ENCODE measurements around the gene TLR7. TPM values are rescaled to one million over a fixed set of nuclear protein-coding genes. Genes with fewer than 3 reads are reported as not detected.

TLR7 gene
- total and polyA plus RNA-seq, 10 of the 15 experiments (the other 5 are each of a cell fraction or from before 2014, with no cell fraction given): 12.0 to 44.4 (median 22.6) TPM

DNA sequence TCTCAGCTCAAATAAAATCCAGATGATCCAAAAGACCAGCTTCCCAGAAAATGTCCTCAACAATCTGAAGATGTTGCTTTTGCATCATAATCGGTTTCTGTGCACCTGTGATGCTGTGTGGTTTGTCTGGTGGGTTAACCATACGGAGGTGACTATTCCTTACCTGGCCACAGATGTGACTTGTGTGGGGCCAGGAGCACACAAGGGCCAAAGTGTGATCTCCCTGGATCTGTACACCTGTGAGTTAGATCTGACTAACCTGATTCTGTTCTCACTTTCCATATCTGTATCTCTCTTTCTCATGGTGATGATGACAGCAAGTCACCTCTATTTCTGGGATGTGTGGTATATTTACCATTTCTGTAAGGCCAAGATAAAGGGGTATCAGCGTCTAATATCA is 20.9 kb downstream of the TLR7 start:
- H3K36me3 ChIP-seq (ENCODE audit: control insufficient read depth in 2 of 2, insufficient read depth in 2 of 2, low read length in 1 of 2): peaks cover 2 to 17% of the 10 kb centered on the region in 2 experiments
- 27% methylated on average over 3 of the region's 3 CpGs for WGBS (ENCODE audit: insufficient coverage, insufficient replicate concordance, low lambda C conversion rate, missing lambda C conversion rate)
- H3K4me2 ChIP-seq (ENCODE audit: control insufficient read depth, insufficient read depth): no peak overlapping the region
- TSS peak; percentile 22 for BruUV-seq (replicated peaks)
- TF ChIP-seq ASH2L (IDR thresholded peaks at IDR 0.05; ENCODE audit: borderline replicate concordance, low read depth): no peak
- TF ChIP-seq TCF7 (IDR thresholded peaks at IDR 0.05; ENCODE audit: borderline replicate concordance): no peak
- TF ChIP-seq ETV6 (conservative IDR thresholded peaks at IDR 0.05 in 1 of 2, IDR thresholded peaks at IDR 0.05 in 1 of 2; ENCODE audit: borderline replicate concordance in 1 of 2, low read depth in 1 of 2): no peak
- TF ChIP-seq, protein P1, sequence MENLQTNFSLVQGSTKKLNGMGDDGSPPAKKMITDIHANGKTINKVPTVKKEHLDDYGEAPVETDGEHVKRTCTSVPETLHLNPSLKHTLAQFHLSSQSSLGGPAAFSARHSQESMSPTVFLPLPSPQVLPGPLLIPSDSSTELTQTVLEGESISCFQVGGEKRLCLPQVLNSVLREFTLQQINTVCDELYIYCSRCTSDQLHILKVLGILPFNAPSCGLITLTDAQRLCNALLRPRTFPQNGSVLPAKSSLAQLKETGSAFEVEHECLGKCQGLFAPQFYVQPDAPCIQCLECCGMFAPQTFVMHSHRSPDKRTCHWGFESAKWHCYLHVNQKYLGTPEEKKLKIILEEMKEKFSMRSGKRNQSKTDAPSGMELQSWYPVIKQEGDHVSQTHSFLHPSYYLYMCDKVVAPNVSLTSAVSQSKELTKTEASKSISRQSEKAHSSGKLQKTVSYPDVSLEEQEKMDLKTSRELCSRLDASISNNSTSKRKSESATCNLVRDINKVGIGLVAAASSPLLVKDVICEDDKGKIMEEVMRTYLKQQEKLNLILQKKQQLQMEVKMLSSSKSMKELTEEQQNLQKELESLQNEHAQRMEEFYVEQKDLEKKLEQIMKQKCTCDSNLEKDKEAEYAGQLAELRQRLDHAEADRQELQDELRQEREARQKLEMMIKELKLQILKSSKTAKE (IDR thresholded peaks at IDR 0.05; ENCODE audit: low read depth, poor library complexity, severe bottlenecking): no peak
- no peak for TF ChIP-seq BRCA1 (IDR thresholded peaks at IDR 0.05; ENCODE audit: low read depth, low read length)
- TF ChIP-seq TCF12 (IDR thresholded peaks at IDR 0.05; ENCODE audit: low read depth, low read length): 0 out of 2 replicates have a peak, but pooled peaks have one; percentile 14
- no peak for TF ChIP-seq KDM1A (IDR thresholded peaks at IDR 0.05; ENCODE audit: borderline replicate concordance)
- no peak for TF ChIP-seq RELA (IDR thresholded peaks at IDR 0.05; ENCODE audit: borderline replicate concordance, partially characterized antibody)
- TF ChIP-seq FOS (IDR thresholded peaks at IDR 0.05; ENCODE audit: borderline replicate concordance, extremely low read depth, insufficient read length): no peak
- peak; percentile 51; the same call in 1 of the 2 replicates for TF ChIP-seq RUNX3 (IDR thresholded peaks at IDR 0.05; ENCODE audit: low read length)
- TF ChIP-seq CREM (IDR thresholded peaks at IDR 0.05; ENCODE audit: low read depth): no peak
- 0 out of 2 replicates have a peak, but pooled peaks have one; percentile 29 for TF ChIP-seq TCF3 (IDR thresholded peaks at IDR 0.05; ENCODE audit: borderline replicate concordance, insufficient read depth, low read depth, low read length)
- no peaks in the 10 kb centered on the region; the same call in none of the 2 replicates for H3K79me2 ChIP-seq (ENCODE audit: control insufficient read depth, insufficient read depth, low read length)
- peak overlapping the region; percentile 33; the same call in 1 of the 2 replicates for H3K27ac ChIP-seq (ENCODE audit: control insufficient read depth, insufficient read depth)
- POLR2A ChIA-PET: interaction anchor here (0.7 to 1.1 kb wide), 3 partner anchors 8 to 44 kb away, joined by 3 read pairs; no protein-coding TSS in a partner anchor
- no peaks in the 10 kb centered on the region for H4K20me1 ChIP-seq (ENCODE audit: control insufficient read depth, insufficient read depth)
- peaks cover 51% of the 10 kb centered on the region for H3K4me1 ChIP-seq (ENCODE audit: control insufficient read depth, insufficient read depth, low read length)
- FAIRE-seq (peak; percentile 27), ATAC-seq (no peak), DNase-seq (ENCODE audit: low read depth, low spot score) (no peak)
- H3K4me3 ChIP-seq: no peak overlapping the region
- CTCF ChIA-PET: interaction anchor here (0.6 to 16.0 kb wide), 3 partner anchors 12 to 201 kb away, joined by 3 to 431 read pairs (median 3); no protein-coding TSS in a partner anchor
- no peak overlapping the region for H3K9ac ChIP-seq (ENCODE audit: control insufficient read depth, insufficient read depth, low read length)
- in situ Hi-C loops (cut with MboI): loop anchor here (25.0 kb wide), 1 partner anchor 2000 kb away; no protein-coding TSS in a partner anchor
- intact Hi-C loops (cut with micrococcal nuclease; ENCODE audit: unreplicated experiment): no loop called here
- SMC1A ChIA-PET (ENCODE audit: uncharacterized antibody, unreplicated experiment): interaction anchor here (1.1 to 15.5 kb wide), 6 partner anchors 9 to 74 kb away, joined by 3 to 349 read pairs (median 42); partner anchors contain the start of gene TLR7
- peaks cover 11% of the 10 kb centered on the region for H3K9me3 ChIP-seq (replicated peaks; ENCODE audit: control insufficient read depth, insufficient read depth, low read length)
- H3K27me3 ChIP-seq (replicated peaks in 1 of 2; ENCODE audit: control insufficient read depth in 2 of 2, insufficient read depth in 2 of 2, low read length in 1 of 2): no peaks in the 10 kb centered on the region
- RAD21 ChIA-PET (ENCODE audit: unreplicated experiment): interaction anchor here (2.1 kb wide), 1 partner anchor 73 kb away, joined by 7 read pairs; no protein-coding TSS in a partner anchor
- H2AFZ ChIP-seq (ENCODE audit: control insufficient read depth, low read depth, low read length): no peak overlapping the region

All from GM12878 (cell line).